Naive thymus-derived CD4-positive, alpha-beta T cell (primary cell): ENCODE measurements around the gene ZNF423. TPM values are rescaled to one million over a fixed set of nuclear protein-coding genes. Genes with fewer than 3 reads are reported as not detected.

Source experiments
- ATAC-seq: fragments of 150-1000 bp; cut with Tn5 transposase; 2 replicates; pipeline ENCODE4 v1.10.0; 2021; ENCODE audit warnings: mild to moderate bottlenecking, moderate library complexity
- CTCF ChIA-PET: fragments of 350-600 bp; sonication (Branson Sonifier 250); formaldehyde crosslinking; loops from one replicate; lab custom pipeline; 2021; ENCODE audit warnings: antibody characterized with exemption; lab: Charles Lee
- POLR2A ChIA-PET: fragments of 350-600 bp; sonication (Branson Sonifier 250); formaldehyde crosslinking; loops from one replicate; lab custom pipeline; 2021; ENCODE audit warnings: antibody characterized with exemption, inconsistent platforms; lab: Charles Lee
- DNase-seq, 9 donors: peaks; one replicate each; pipeline versions ENCODE4 v3.0.0 to v3.0.0-alpha.2; 2020 to 2022; ENCODE audit warnings: mixed read lengths in 1 of 9
- H3K27ac ChIP-seq: one replicate; pipeline ENCODE4 v1.7.0; 2013; ENCODE audit warnings: mild to moderate bottlenecking, low read depth, low read length, moderate library complexity
- H3K27me3 ChIP-seq, 2 donors: one replicate each; pipeline ENCODE4 v1.7.0; 2013; ENCODE audit warnings: low read length in 2 of 2, mild to moderate bottlenecking in 2 of 2, moderate library complexity in 2 of 2; ENCODE audit not compliant: control insufficient read depth in 2 of 2, insufficient read depth in 2 of 2
- H3K36me3 ChIP-seq, 3 experiments: 1 replicate in 2 of 3; 2 replicates in 1 of 3; pipeline ENCODE4 v1.7.0; 2013; ENCODE audit warnings: low read length in 3 of 3, mild to moderate bottlenecking in 3 of 3, moderate library complexity in 1 of 3; ENCODE audit not compliant: insufficient read depth in 3 of 3, control insufficient read depth in 2 of 3
- H3K4me1 ChIP-seq, 2 donors: one replicate each; pipeline ENCODE4 v1.7.0; 2013; ENCODE audit warnings: low read length in 2 of 2, mild to moderate bottlenecking in 2 of 2, moderate library complexity in 1 of 2; ENCODE audit not compliant: control insufficient read depth in 2 of 2, insufficient read depth in 2 of 2
- H3K4me3 ChIP-seq: 2 replicates; pipeline ENCODE4 v1.7.0; 2013; ENCODE audit warnings: mild to moderate bottlenecking, low read length
- H3K9me3 ChIP-seq, 3 experiments: 1 replicate in 2 of 3; 2 replicates in 1 of 3; pipeline ENCODE4 v1.7.0; 2013; ENCODE audit warnings: low read length in 3 of 3; ENCODE audit not compliant: control insufficient read depth in 2 of 3
- H3K27ac Mint-ChIP-seq, 9 donors: one replicate each; pipeline ENCODE4 v1.8.0; 2020 to 2022; ENCODE audit warnings: mixed read lengths in 9 of 9, mild to moderate bottlenecking in 8 of 9, moderate library complexity in 5 of 9, inconsistent platforms in 2 of 9
- H3K27me3 Mint-ChIP-seq, 5 donors: one replicate each; pipeline ENCODE4 v1.8.0; 2021 to 2022; ENCODE audit warnings: mixed read lengths in 5 of 5, mild to moderate bottlenecking in 1 of 5
- H3K36me3 Mint-ChIP-seq, 5 donors: one replicate each; pipeline ENCODE4 v1.8.0; 2020 to 2022; ENCODE audit warnings: mixed read lengths in 5 of 5, mild to moderate bottlenecking in 3 of 5, inconsistent platforms in 1 of 5
- H3K4me1 Mint-ChIP-seq, 7 donors: one replicate each; pipeline ENCODE4 v1.8.0; 2020 to 2022; ENCODE audit warnings: mixed read lengths in 7 of 7, mild to moderate bottlenecking in 3 of 7, inconsistent platforms in 1 of 7
- H3K4me3 Mint-ChIP-seq, 10 donors: one replicate each; pipeline ENCODE4 v1.8.0; 2020 to 2022; ENCODE audit warnings: mild to moderate bottlenecking in 10 of 10, mixed read lengths in 10 of 10, moderate library complexity in 6 of 10, inconsistent platforms in 2 of 10
- H3K9me3 Mint-ChIP-seq, 11 donors: one replicate each; pipeline ENCODE4 v1.8.0; 2020 to 2022; ENCODE audit warnings: mixed read lengths in 11 of 11, mild to moderate bottlenecking in 4 of 11, inconsistent platforms in 1 of 11, moderate library complexity in 1 of 11
- intact Hi-C, 2 donors: fragments of 100-400 bp; cut with micrococcal nuclease; formaldehyde crosslinking; loops; one replicate each; pipeline ENCODE4 v1.15.1; 2023
- polyA plus RNA-seq, 2 donors: library from polyadenylated mRNA; unstranded; fragments of 300-500 nt; fragmentation: Illumina TruSeq; gene quantifications; one replicate each; pipeline ENCODE4 v1.2.3, GENCODE V29; 2021
- total RNA-seq, 6 experiments: library from RNA in 5 of 6; stranded (reverse) in 5 of 6; gene quantifications; 1 replicate in 5 of 6; 2 replicates in 1 of 6; pipeline ENCODE4 v1.2.3 and lab custom pipeline; 2021 to 2026

ZNF423 gene
- total and polyA plus RNA-seq, 7 experiments from 2014 or later: not detected

DNA sequence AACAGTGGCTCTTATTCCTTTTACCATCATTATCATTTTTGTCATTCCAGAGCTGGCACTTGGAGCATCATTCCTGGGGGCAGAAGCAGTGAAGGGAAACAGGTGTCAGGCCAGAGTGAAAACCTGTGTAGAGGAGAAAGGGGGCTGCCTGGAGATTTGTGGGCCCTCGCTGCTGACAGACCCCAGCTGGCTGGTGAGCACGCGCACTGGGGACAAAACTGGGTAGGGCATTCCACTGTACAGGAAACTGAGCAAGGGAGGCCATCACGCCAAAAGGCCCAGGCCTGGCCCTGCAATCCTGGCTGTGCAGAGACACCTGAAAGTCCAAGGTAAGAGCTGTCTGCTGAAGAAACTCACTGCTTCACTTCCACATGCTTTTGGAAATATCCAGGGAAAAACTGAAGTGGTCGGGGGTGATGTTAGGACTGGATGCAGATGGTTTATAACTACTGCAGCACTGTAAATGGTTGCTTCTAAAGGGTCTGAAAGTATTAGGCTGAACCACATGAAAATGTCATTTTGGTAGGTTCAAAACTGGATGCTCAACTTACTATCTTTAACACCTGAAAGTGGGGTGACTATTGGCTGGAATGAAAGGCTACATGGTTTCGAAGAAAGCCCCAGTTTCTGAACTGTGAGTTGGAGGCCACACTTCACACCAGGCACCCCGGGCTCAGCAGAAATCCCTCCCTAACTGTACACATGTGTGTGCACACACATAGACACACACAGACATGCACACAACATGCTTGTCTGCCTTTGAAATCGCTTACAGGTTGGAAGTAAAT, 257.3 kb downstream of the ZNF423 start:
- no peaks in the 10 kb centered on the region for H3K36me3 Mint-ChIP-seq
- peak overlapping the region in 5 of 9 donors; percentile 41 to 68 (median 48) for H3K27ac Mint-ChIP-seq
- Histone ChIP-seq H3K4me1 (no peaks in the 10 kb centered on the region), H3K36me3 (no peaks in the 10 kb centered on the region), H3K27ac (no peak overlapping the region), H3K4me3 (no peak overlapping the region), H3K9me3 (no peaks in the 10 kb centered on the region), H3K27me3 (no peaks in the 10 kb centered on the region)
- H3K4me1 Mint-ChIP-seq: peaks cover under 1 to 38% (median 16%) of the 10 kb centered on the region in 7 donors
- no peak for ATAC-seq
- no peaks in the 10 kb centered on the region for H3K9me3 Mint-ChIP-seq
- POLR2A ChIA-PET: no interaction called here
- CTCF ChIA-PET: interaction anchor here (1.5 kb wide), 1 partner anchor 191 kb away, joined by 3 read pairs; no protein-coding TSS in a partner anchor
- intact Hi-C loops: loop anchor here in 1 of 2 donors (10.0 kb wide), 1 partner anchor 256 kb away; the partner anchor contains the start of gene ZNF423
- no peak for DNase-seq
- H3K4me3 Mint-ChIP-seq: peak overlapping the region in 1 of 10 donors; percentile 8
- H3K27me3 Mint-ChIP-seq: peaks cover 4 to 6% (median 5%) of the 10 kb centered on the region in 5 donors

DNA sequence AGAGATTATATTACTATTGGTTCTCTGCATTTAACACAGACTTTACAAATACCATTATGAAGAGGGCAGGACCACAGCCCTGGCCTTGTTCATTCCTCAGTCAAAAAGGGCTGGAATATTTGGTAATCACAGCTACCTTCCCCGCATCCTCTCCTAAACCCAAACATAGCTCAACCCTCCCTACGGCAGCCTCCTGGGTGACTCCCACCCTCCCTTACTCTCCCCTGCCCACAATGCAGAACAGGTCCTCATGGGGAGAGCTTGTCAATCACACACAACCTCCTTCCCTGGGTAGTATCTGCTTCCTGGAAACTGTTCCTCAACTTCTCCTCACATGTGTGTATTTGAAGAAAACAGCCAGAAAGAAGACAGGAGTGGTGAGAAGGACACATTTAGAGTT, 258.1 kb downstream of the ZNF423 start:
- intact Hi-C loops: loop anchor here in 1 of 2 donors (10.0 kb wide), 1 partner anchor 257 kb away; the partner anchor contains the start of gene ZNF423
- Mint-ChIP-seq H3K27ac (peak overlapping the region in 5 of 9 donors; percentile 22 to 68 (median 48)), H3K4me3 (no peak overlapping the region), H3K9me3 (no peaks in the 10 kb centered on the region), H3K4me1 (peaks cover 2 to 42% (median 18%) of the 10 kb centered on the region in 7 donors), H3K27me3 (peaks cover 5 to 8% (median 6%) of the 10 kb centered on the region in 5 donors), H3K36me3 (no peaks in the 10 kb centered on the region)
- H3K27ac ChIP-seq: no peak overlapping the region
- POLR2A ChIA-PET: no interaction called here
- H3K27me3 ChIP-seq: no peaks in the 10 kb centered on the region
- no peaks in the 10 kb centered on the region for H3K9me3 ChIP-seq
- H3K4me3 ChIP-seq: no peak overlapping the region
- H3K36me3 ChIP-seq: no peaks in the 10 kb centered on the region
- no peaks in the 10 kb centered on the region for H3K4me1 ChIP-seq
- ATAC-seq (no peak), DNase-seq (no peak)
- CTCF ChIA-PET: interaction anchor here (0.6 to 1.5 kb wide), 2 partner anchors 16 to 190 kb away, joined by 3 to 6 read pairs; no protein-coding TSS in a partner anchor

DNA sequence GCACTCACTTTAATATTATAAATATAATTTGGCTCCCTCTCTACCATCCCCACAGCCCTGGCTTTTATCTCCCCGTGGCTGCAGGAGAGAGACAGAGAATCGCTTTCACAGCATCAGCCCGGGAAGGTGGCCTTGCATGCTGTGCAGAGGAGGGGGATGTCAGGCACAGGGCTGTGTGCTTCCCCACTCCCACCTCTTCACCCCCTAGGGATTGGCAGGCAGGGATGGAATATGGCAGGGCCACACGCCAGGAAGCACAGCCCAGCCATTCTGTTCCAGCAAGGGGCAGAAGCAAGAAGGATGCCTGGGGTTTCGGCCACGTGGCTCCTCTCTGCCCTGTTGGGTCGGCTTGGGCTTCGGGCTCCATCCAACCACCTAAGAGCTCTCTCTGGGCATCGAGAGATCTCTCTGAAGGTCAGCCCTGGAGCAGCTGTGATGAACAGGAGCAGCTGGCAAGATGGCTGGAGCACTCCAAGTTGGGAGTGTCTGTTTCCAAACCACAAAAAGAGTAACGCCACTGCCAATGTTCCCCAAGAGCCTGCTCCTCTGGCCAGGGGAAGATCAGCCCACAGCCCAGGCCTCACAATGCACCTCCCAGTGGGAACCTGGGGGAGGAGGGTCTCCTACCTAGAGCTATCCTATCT, 259.1 kb downstream of the ZNF423 start:
- Histone ChIP-seq H3K27ac (no peak overlapping the region), H3K4me1 (no peaks in the 10 kb centered on the region), H3K9me3 (no peaks in the 10 kb centered on the region), H3K27me3 (no peaks in the 10 kb centered on the region), H3K36me3 (no peaks in the 10 kb centered on the region), H3K4me3 (no peak overlapping the region)
- Mint-ChIP-seq H3K36me3 (no peaks in the 10 kb centered on the region), H3K27me3 (peaks cover 5 to 10% (median 6%) of the 10 kb centered on the region in 5 donors), H3K27ac (peak overlapping the region in 4 of 9 donors; percentile 15 to 82 (median 54)), H3K4me3 (peak overlapping the region in 3 of 10 donors; percentile 46 to 77 (median 56)), H3K4me1 (peaks cover 2 to 52% (median 28%) of the 10 kb centered on the region in 7 donors), H3K9me3 (no peaks in the 10 kb centered on the region)
- ChIA-PET POLR2A (no interaction called here), CTCF (interaction anchor here (0.7 kb wide), 1 partner anchor 9 kb away, joined by 3 read pairs; no protein-coding TSS in a partner anchor)
- intact Hi-C loops: loop anchor here in 1 of 2 donors (10.0 kb wide), 1 partner anchor 258 kb away; the partner anchor contains the start of gene ZNF423
- DNase-seq (no peak), ATAC-seq (no peak)

- peak in 6 of 9 donors; percentile 22 to 40 (median 32) for DNase-seq
- no peaks in the 10 kb centered on the region for H3K9me3 ChIP-seq
- Mint-ChIP-seq H3K27me3 (peaks cover 5 to 10% (median 6%) of the 10 kb centered on the region in 5 donors), H3K4me1 (peaks cover 2 to 57% (median 31%) of the 10 kb centered on the region in 7 donors), H3K27ac (peak overlapping the region in 8 of 9 donors; percentile 51 to 85 (median 74)), H3K36me3 (no peaks in the 10 kb centered on the region), H3K4me3 (peak overlapping the region in 9 of 10 donors; percentile 23 to 77 (median 60)), H3K9me3 (no peaks in the 10 kb centered on the region)
- CTCF ChIA-PET: interaction anchor here (0.7 kb wide), 1 partner anchor 10 kb away, joined by 3 read pairs; no protein-coding TSS in a partner anchor
- intact Hi-C loops: loop anchor here in 1 of 2 donors (10.0 kb wide), 1 partner anchor 259 kb away; the partner anchor contains the start of gene ZNF423
- POLR2A ChIA-PET: no interaction called here
- H3K27ac ChIP-seq: no peak overlapping the region
- no peak overlapping the region for H3K4me3 ChIP-seq
- ATAC-seq: peak; percentile 30
- H3K4me1 ChIP-seq: no peaks in the 10 kb centered on the region
- no peaks in the 10 kb centered on the region for H3K27me3 ChIP-seq
- no peaks in the 10 kb centered on the region for H3K36me3 ChIP-seq
These were observed 259.8 kb downstream of the ZNF423 start for GRCh38 chr16:49596068-49596467.

GRCh38 chr16:49594685-49595498, 261.0 kb downstream of the ZNF423 start:
- intact Hi-C loops: loop anchor here in 1 of 2 donors (10.0 kb wide), 1 partner anchor 260 kb away; the partner anchor contains the start of gene ZNF423
- Mint-ChIP-seq H3K9me3 (no peaks in the 10 kb centered on the region), H3K4me3 (no peak overlapping the region), H3K27me3 (peaks cover 5 to 10% (median 6%) of the 10 kb centered on the region in 5 donors), H3K4me1 (peaks cover 2 to 57% (median 35%) of the 10 kb centered on the region in 7 donors), H3K36me3 (no peaks in the 10 kb centered on the region), H3K27ac (peak overlapping the region in 7 of 9 donors; percentile 20 to 82 (median 51))
- Histone ChIP-seq H3K9me3 (no peaks in the 10 kb centered on the region), H3K27ac (no peak overlapping the region), H3K4me1 (no peaks in the 10 kb centered on the region), H3K4me3 (no peak overlapping the region), H3K36me3 (no peaks in the 10 kb centered on the region), H3K27me3 (no peaks in the 10 kb centered on the region)
- ChIA-PET POLR2A (no interaction called here), CTCF (no interaction called here)
- ATAC-seq (no peak), DNase-seq (no peak)
